K562 (cell line): ENCODE data around the gene ACY1. TPM values are rescaled to one million over a fixed set of nuclear protein-coding genes. Genes with fewer than 3 reads are reported as not detected.
A peak's percentile ranks its signal among the peaks of the same experiment; 100 is the strongest.

Experiments
- ATAC-seq: fragments of 200-7000 bp; cut with Tn5 transposase; 3 replicates; pipeline ENCODE4 v1.9.1; 2020; ENCODE audit warnings: moderate library complexity
- BruUV-seq: library from RNA; stranded (reverse); fragments of 400-500 nt; replicated peaks from 2 replicates; lab custom pipeline; 2021; lab: Mats Ljungman, UMichigan
- CTCF ChIA-PET: fragments of 300-600 bp; formaldehyde crosslinking; extraction: SDS; loops from one replicate; lab custom pipeline; 2021; ENCODE audit warnings: low intra/inter-chr PET ratio; lab: Yijun Ruan, JAX
- POLR2A ChIA-PET: fragments of 300-600, 350-650 bp; sonication (Branson Sonifier 250); formaldehyde crosslinking; extraction: SDS; loops from one replicate; lab custom pipeline; 2021; ENCODE audit warnings: antibody characterized with exemption, inconsistent platforms; lab: Yijun Ruan, JAX
- DNase-seq, 4 experiments: peaks; one replicate each; pipeline versions ENCODE4 v3.0.0 to v3.0.0-alpha.2; 2011 to 2018; ENCODE audit warnings: low spot score in 3 of 4, mixed read lengths in 3 of 4; ENCODE audit errors: extremely low read depth in 1 of 4
- FAIRE-seq: peaks from 2 replicates; lab custom pipeline; 2011; peaks lifted over from hg19 to GRCh38; lab: Jason Lieb, UNC
- H2AFZ ChIP-seq: 2 replicates; pipeline ENCODE4 v1.6.0; 2011; ENCODE audit warnings: low read depth, low read length, control low read depth, inconsistent platforms
- H3K27ac ChIP-seq: fragments of 200-600 bp; 3 replicates; pipeline ENCODE4 v1.8.0; 2011; ENCODE audit warnings: low read depth, mild to moderate bottlenecking, control low read depth, inconsistent platforms, low read length, moderate library complexity, mixed read lengths; ENCODE audit errors: extremely low read depth
- H3K27me3 ChIP-seq, 2 experiments: fragments of 300-600 bp in 1 of 2; 2 replicates in 1 of 2; 3 replicates in 1 of 2; pipeline versions ENCODE4 v1.6.0 to v1.8.0; 2011; ENCODE audit warnings: inconsistent platforms in 2 of 2, low read length in 2 of 2, mild to moderate bottlenecking in 1 of 2, mixed read lengths in 1 of 2, moderate library complexity in 1 of 2; ENCODE audit not compliant: control insufficient read depth in 2 of 2, insufficient read depth in 2 of 2
- H3K36me3 ChIP-seq: fragments of 300-600 bp; 3 replicates; pipeline ENCODE4 v1.8.0; 2011; ENCODE audit warnings: mild to moderate bottlenecking, low read length, inconsistent platforms; ENCODE audit not compliant: control insufficient read depth, insufficient read depth
- H3K4me1 ChIP-seq, 2 experiments: fragments of 200-600 bp in 1 of 2; replicated peaks in 1 of 2; 2 replicates in 1 of 2; 3 replicates in 1 of 2; pipeline versions ENCODE4 v1.5.1 to v1.8.0; 2011; ENCODE audit warnings: inconsistent platforms in 2 of 2, low read length in 2 of 2, mild to moderate bottlenecking in 1 of 2, mixed read lengths in 1 of 2, moderate library complexity in 1 of 2; ENCODE audit not compliant: control insufficient read depth in 2 of 2, insufficient read depth in 2 of 2
- H3K4me2 ChIP-seq: 2 replicates; pipeline ENCODE4 v1.6.1; 2011; ENCODE audit warnings: low read length, control low read depth, inconsistent platforms, mixed read lengths; ENCODE audit not compliant: insufficient read depth
- H3K4me3 ChIP-seq: fragments of 200-600 bp; sonication (generic), shearing (Covaris generic); 2 replicates; pipeline ENCODE4 v1.5.1; 2016; ENCODE audit warnings: control low read depth, inconsistent platforms
- H3K79me2 ChIP-seq: fragments of 200-600 bp; 3 replicates; pipeline ENCODE4 v1.8.0; 2011; ENCODE audit warnings: low read length, inconsistent platforms; ENCODE audit not compliant: control insufficient read depth, insufficient read depth
- H3K9ac ChIP-seq, 2 experiments: 2 replicates each; pipeline versions ENCODE4 v1.6.0 to v1.6.1; 2011; ENCODE audit warnings: low read depth in 2 of 2, low read length in 2 of 2, control low read depth in 1 of 2, inconsistent platforms in 1 of 2, mild to moderate bottlenecking in 1 of 2, mixed read lengths in 1 of 2; ENCODE audit not compliant: insufficient read depth in 1 of 2
- H3K9me1 ChIP-seq: one replicate; pipeline ENCODE4 v1.6.0; 2011; ENCODE audit warnings: inconsistent platforms, mild to moderate bottlenecking, low read length, moderate library complexity; ENCODE audit not compliant: control insufficient read depth, insufficient read depth
- H3K9me3 ChIP-seq: replicated peaks from 2 replicates; pipeline ENCODE4 v1.5.1; 2011; ENCODE audit warnings: low read depth, low read length, inconsistent platforms; ENCODE audit not compliant: control insufficient read depth, insufficient read depth
- H4K20me1 ChIP-seq: replicated peaks from 2 replicates; pipeline ENCODE4 v1.6.1; 2011; ENCODE audit warnings: low read length, inconsistent platforms, mixed read lengths; ENCODE audit not compliant: control insufficient read depth, insufficient read depth
- NRF1 ChIP-seq, 2 experiments: fragments of 450-650 bp; IDR thresholded peaks in 1 of 2; conservative IDR thresholded peaks in 1 of 2; 2 replicates each; pipeline ENCODE4 v1.6.1; 2014; ENCODE audit warnings: mild to moderate bottlenecking in 2 of 2
- POLR2G ChIP-seq: fragments of 200-400 bp; formaldehyde crosslinking; IDR thresholded peaks from 2 replicates; pipeline ENCODE4 v1.6.1; 2017; ENCODE audit warnings: low read depth, mild to moderate bottlenecking, antibody characterized with exemption, low read length, moderate library complexity
- ZFP36 ChIP-seq: fragments of 150-350 bp; IDR thresholded peaks from 2 replicates; pipeline ENCODE4 v1.6.1; 2018; ENCODE audit warnings: low read length, low read depth; ENCODE audit not compliant: partially characterized antibody
- ZNF740 ChIP-seq, 3 experiments: fragments of 200-800 bp in 1 of 3; sonication (Bioruptor generic) in 1 of 3; sonication (generic) in 1 of 3; formaldehyde crosslinking in 1 of 3; IDR thresholded peaks; 2 replicates each; pipeline versions ENCODE4 v1.6.1 to v1.8.0; 2016 to 2022; ENCODE audit warnings: mild to moderate bottlenecking in 2 of 3, missing compliant biosample characterization in 2 of 3, missing genetic modification characterization in 2 of 3, missing genetic modification reagents in 1 of 3
- WGBS: fragments of 100-300 bp; shearing (Covaris generic); methylation state at CpG from one replicate; pipeline ENCODE4 v1.1.6; 2016; ENCODE audit warnings: low coverage, mixed read lengths; ENCODE audit not compliant: insufficient coverage; ENCODE audit errors: missing lambda C conversion rate; 5-methylcytosine and 5-hydroxymethylcytosine counted together
- in situ Hi-C: fragments of 300-500 bp; cut with MboI; formaldehyde crosslinking; loops from 4 replicates; pipeline ENCODE4 v1.15.0; 2018; ENCODE audit warnings: inconsistent platforms, mixed read lengths
- intact Hi-C: fragments of 100-400 bp; cut with micrococcal nuclease; formaldehyde crosslinking; loops from 2 replicates; pipeline ENCODE4 v1.14.2; 2022
- polyA plus RNA-seq, 8 experiments: library from polyadenylated mRNA; depleted of rRNA in 4 of 8; stranded (reverse) in 5 of 8; unstranded in 3 of 8; fragments of >200 nt; fragmentation: Nextera tagmentation in 2 of 8; fragmentation: Illumina TruSeq in 1 of 8; extraction: Ambion mirVana in 2 of 8; extraction: Trizol in 1 of 8; gene quantifications; 2 replicates each; pipeline versions ENCODE4 v1.2.1 to v1.2.3, GENCODE V29; 2011 to 2014; ENCODE audit warnings: inconsistent platforms in 1 of 8, missing spikeins in 1 of 8
- total RNA-seq, 7 experiments: library from RNA; depleted of rRNA in 6 of 7; stranded (reverse); fragments of >200 nt in 6 of 7; fragmentation: Illumina TruSeq in 2 of 7; extraction: Trizol in 2 of 7; gene quantifications; 2 replicates each; pipeline versions ENCODE4 v1.2.1 to v1.2.3, GENCODE V29; 2011 to 2021; ENCODE audit warnings: low replicate concordance in 1 of 7

Gene ACY1
- total and polyA plus RNA-seq, 9 of the 15 experiments (the other 6 are each of a cell fraction or from before 2014, with no cell fraction given), result 70.7 to 195 (median 123) TPM

- BruUV-seq, result no TSS peak
- POLR2A ChIA-PET, result interaction anchor here (0.6 to 1.9 kb wide), 5 partner anchors 8 to 1429 kb away, joined by 3 to 10 read pairs (median 3); partner anchors contain the start of genes PARP3, RPL29 and RRP9
- H3K27me3 ChIP-seq, result no peaks in the 10 kb centered on the region
- DNase-seq (peak in 1 of 4 experiments; percentile 23), FAIRE-seq (no peak), ATAC-seq (no peak)
- intact Hi-C loops, result no loop called here
- H3K27ac ChIP-seq, result no peak overlapping the region
- H3K9me1 ChIP-seq, result no peaks in the 10 kb centered on the region
- H3K4me1 ChIP-seq, result peaks cover 32 to 69% of the 10 kb centered on the region in 2 experiments; a peak in 4 of 5 replicates
- H3K36me3 ChIP-seq, result peaks cover 32% of the 10 kb centered on the region; the same call in 2 of the 3 replicates
- CTCF ChIA-PET, result no interaction called here
- peaks cover 41% of the 10 kb centered on the region for H3K79me2 ChIP-seq
- in situ Hi-C loops, result no loop called here
- H2AFZ ChIP-seq, result no peak overlapping the region
- H3K9me3 ChIP-seq, result no peaks in the 10 kb centered on the region
- TF ChIP-seq ZFP36 (peak; percentile 13), ZNF740 (CRISPR knock-in tag; IDR thresholded peaks at IDR 0.05) (no peak), ZNF740 (tag; IDR thresholded peaks at IDR 0.05) (no peak), NRF1 (conservative IDR thresholded peaks at IDR 0.05 in 1 of 2, IDR thresholded peaks at IDR 0.05 in 1 of 2) (peak in 1 of 2 experiments; percentile 36; a peak in 3 of 4 replicates), POLR2G (0 out of 2 replicates have a peak, but pooled peaks have one; percentile 24)
- H4K20me1 ChIP-seq, result no peaks in the 10 kb centered on the region
- H3K4me2 ChIP-seq, result peak overlapping the region; percentile 60
- 74% methylated on average over 3 of the region's 12 CpGs for WGBS
- H3K4me3 ChIP-seq, result no peak overlapping the region
- peak overlapping the region in 1 of 2 experiments; percentile 91; a peak in 2 of 4 replicates for H3K9ac ChIP-seq
These were observed 2.9 kb downstream of the ACY1 start for GRCh38 chr3:51986010-51986947.
